Stimulated activated CD8-positive, alpha-beta memory T cell treated with anti-CD3 and anti-CD28 coated beads, Interleukin-4, amount 100 ng/mL, for 4 hours (primary cell): ENCODE measurements around the gene STK32A.
"Not testable (repeated sequence)": the region's sequence is repeated elsewhere in the genome, so short reads cannot be mapped to it uniquely, and the experiment has no call there.

Source experiments
- DNase-seq, 2 donors: peaks; one replicate each; pipeline ENCODE4 v3.0.0-alpha.2; 2020; ENCODE audit warnings: low read depth in 2 of 2, low spot score in 1 of 2

The STK32A gene

DNA sequence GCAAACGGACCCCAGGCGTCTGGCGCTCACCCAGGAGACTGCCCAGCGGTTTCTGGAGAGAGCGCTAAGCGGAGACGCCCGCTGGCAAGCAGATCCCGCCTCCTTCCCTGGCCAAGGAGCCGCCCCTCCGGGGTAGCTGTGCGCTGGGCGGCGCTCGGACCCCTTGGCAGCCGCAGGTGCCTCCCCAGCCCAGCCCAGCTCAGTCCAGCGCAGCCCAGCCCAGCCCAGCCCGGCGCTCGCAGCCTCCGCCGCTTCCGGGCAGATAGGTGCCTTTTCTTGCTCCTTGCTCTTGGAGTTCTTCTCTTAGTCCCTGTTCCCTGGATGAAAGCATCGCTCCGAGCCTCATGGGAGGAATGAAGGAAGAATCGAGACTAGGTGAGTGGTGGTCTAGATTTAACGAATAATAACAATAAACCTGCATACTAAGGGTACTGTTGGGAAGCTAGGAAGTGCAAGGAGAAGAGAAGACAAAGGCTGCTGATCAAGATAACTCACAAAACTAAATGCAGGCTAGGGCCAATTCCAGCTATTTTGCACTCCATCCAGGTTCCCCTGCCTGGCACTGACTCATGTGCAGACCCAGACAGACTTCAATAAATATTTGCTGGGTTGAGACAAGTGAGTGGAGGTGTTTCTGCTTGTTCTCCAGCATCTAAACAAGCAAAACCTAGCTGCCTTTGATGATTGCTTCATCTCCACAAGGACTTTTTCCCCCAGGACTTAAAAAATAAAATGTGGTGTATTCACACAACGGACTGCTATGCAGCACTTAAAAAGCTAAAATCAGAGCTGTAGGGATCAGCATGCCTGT is at the start of gene STK32A:
TSS of gene STK32A (plus strand) at position 202 of the 811 bp plus-strand sequence. CDS start 4,609 bp downstream, outside the sequence.
- DNase-seq, result no peak

DNA sequence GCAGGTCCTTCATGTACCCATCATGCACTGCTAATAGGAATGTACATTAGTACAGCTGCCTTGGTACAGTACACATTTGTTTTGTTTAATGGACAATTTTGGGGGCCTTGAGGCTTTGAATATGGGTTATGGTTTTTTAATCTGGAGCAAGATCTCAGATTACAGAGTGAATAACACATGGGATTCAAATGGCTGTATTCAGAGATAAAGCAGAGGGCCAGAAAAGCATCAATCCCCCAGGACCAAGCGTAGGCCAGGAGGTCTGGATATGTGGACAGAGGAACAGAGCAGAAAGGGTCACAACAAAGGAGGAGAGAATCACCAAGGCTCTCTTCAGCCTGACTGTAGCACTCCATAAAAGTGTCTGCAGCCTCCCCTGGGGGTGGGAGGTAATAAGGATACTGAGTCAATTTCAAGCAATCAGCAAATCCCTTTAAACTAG is 47.7 kb upstream of the STK32A start:
- DNase-seq, result no peak

DNA sequence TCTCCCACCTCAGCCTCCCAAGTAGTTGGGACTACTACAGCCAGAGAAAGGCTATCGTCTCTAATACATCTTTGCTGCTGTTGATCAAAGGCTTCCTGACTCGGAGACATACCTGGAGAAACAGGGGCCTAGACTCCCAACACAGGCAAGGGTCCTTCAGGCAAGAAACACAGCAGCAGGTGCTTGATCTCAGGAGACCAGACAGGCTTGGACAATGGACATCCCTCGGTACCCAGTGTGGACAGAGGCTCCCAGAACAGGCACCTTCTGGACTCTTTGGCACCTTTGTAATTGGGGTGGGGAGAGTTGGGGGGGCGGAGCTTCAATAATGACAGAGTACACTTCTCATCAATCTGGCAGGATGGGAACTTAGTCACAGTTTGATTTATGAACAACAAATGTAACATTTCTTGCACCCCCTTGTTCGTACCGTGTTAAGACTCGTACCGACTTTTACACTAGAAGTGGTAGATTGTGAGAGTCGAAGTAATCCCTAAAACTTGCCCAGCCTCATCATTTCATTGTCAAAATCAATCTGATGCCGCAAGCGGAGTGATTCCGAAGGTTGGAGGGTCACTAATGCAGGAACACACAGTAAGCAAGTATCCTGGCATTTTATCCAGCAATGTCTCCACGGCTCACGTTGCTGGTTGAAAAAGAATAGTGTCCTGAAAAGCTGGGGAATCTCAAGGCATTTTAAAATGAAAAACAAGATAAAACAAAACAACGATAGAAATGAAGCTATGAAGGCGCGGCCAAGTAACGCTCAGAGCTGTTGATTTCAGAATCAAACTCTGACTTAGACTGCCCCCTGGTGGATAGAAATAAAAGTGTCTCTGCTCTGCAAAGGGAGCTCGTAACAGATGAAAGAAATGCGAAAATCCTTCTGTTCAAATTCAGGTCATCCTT is 46.4 kb upstream of the STK32A start:
- DNase-seq, result peak in 1 of 2 donors; percentile 14

DNA sequence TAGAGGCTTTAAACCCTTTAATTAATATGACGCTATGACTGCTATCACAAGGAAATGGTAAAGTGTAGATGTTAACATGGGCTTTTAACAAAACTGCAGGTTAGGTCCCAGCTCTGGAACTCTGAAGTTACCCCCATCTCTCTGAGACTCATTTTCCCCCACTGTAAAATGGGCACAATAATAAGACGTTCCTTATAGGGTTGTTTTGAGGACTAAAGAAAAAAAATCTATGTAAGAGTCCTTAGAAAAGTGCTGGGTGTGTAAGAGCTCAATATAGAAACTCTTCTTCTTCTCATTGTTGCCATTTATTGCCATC is 45.8 kb upstream of the STK32A start:
- no peak for DNase-seq

DNA sequence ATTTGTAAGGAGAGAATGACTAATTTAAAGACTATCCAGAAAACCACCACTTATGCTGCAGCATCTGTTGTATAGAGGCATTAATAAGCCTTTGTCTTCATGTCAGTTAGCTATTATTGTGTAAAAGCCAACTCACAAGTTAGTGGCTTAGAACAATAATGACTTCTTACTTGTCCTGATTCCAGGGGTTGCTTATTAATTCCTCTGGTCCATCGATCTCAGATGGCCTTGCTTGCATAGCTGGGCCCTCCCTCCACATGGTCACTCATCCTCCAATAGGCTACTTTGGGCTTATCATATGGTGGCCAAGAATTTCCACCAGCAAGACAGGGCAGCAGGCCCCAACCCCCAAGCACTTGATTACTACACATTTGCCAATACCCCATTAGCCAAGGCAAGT is 44.5 kb upstream of the STK32A start:
- no peak for DNase-seq

DNA sequence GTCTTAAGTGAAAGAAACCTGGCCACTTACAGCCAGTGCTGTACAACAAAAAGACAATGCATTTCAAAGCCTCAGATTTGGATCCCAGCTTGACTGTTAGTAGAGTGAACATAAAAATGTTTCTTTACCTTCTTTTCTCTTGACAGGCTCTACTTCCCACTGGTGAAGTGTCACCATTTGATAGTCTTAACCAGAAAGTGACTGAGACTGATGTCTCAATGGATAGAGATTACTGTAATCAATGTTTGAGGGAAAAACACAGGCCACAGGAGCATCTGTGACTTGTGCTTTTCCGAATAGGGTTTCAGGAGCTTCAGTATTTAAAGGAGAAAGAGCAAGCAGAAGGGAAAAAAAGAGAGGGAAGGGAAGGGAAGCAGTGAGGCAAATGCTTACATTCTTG is 41.7 kb upstream of the STK32A start:
- no peak for DNase-seq

DNA sequence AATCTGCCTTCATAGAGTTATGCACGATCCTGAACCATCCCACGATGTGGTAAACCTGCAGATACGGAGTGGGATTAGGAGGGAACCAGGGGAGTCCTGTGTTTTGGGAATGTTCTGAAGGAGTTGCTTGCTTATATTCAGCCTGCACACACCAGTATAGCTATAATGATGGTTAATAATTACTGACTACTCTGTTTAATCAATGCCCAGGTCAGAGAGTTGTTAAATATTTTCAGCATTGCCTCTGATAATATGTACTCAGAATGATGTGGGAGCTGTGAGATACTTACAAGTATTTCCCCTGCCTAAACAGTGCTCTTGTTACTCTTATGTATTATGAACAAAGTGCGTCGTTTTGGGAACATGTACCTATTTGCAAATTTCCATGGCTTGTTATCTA is 34.8 kb upstream of the STK32A start:
- no peak for DNase-seq

DNA sequence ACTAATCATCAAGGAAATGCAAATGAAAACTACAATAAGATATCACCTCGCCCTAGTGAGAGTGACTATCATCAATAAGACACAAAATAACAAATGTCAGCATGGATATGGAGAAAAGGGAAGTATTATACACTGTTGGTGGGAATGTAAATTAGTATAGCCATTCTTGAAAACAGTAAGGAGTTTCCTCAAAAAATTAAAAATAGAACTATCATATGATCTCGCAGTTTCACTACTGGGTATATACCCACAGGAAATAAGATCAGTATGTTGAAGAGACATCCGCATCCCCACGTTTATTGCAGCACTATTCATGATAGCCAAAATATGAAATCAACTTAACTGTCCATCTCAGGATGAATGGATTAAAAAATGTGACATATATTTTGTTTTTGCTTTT is 31.6 kb upstream of the STK32A start:
- DNase-seq, result no peak

DNA sequence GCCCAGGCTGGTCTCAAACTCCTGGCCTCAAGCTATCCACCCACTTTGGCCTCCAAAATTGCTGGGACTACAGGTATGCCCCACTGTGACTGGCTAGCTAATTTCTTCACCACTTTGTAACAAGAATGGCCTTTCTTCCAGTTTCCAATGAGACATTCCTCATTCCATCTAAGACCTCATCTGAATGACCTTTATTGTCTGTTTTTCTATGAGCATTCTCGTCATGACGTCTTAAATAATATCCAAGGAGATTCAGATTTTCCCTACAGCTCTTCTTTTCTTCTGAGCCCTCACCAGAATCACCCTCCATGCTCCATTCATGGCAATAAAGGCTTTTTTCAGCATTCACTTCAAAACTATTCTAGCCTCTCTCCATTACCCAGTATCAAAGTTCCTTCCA is 30.2 kb upstream of the STK32A start:
- no peak for DNase-seq

DNA sequence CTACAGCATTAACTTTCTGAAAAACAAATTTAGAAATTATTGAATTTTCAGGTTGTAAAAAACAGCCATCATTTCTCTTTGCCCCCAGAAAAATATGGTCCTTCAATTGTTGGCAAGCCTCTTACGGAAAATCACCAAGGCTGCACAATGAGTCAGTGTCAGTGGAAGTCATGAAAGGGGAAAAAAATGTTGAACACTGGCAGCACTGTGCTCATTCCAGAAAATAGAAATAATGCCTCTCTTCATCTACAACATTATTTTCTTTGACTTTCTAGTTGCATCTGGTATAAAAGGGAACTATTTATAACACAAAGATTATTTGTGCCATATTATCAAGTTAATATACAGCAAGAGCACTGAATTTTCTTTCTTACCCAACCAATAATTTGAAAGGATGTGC is 26.7 kb upstream of the STK32A start:
- no peak for DNase-seq

DNA sequence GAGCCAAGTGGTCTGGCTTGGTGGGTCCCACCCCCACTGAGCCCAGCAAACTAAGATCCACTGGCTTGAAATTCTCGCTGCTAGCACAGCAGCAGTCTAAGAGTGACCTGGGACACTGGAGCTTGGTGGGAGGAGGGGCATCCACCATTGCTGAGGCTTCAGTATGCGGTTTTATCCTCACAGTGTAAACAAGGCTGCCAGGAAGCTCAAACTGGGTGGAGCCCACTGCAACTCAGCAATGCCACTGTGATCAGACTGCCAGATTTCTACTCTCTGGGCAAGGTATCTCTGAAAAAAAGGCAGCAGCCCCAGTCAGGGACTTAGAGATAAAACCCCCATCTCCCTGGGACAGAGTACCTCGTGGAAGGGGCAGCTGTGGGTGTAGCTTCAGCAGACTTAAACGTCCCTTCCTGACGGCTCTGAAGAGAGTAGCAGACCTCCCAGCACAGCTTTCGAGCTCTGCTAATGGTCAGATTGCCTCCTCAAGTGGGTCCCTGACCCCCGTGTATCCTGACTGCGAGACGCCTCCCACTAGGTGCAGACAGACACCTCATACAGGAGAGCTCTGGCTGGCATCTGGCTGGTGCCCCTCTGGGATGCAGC is 18.2 kb upstream of the STK32A start:
- DNase-seq, result no peak

DNA sequence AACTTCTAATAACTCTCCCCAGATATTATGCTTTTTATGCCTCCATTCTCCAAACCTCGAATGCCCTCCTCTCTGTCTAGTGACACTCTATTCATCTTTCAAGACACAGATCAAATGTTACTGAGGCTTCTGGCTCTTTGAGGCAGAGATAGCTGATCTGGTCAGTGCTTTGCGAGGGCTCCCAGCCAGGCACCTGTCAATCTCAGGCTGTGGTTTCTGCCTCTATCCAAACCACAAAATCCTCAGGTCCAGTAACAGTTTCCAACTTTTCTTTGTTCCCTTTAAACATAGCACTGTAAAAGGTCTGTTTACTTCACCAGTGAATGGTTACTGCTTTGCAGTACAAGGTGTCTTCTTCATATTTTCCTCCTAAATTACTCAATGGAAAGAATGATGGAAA is 11.5 kb upstream of the STK32A start:
- DNase-seq, result no peak

DNA sequence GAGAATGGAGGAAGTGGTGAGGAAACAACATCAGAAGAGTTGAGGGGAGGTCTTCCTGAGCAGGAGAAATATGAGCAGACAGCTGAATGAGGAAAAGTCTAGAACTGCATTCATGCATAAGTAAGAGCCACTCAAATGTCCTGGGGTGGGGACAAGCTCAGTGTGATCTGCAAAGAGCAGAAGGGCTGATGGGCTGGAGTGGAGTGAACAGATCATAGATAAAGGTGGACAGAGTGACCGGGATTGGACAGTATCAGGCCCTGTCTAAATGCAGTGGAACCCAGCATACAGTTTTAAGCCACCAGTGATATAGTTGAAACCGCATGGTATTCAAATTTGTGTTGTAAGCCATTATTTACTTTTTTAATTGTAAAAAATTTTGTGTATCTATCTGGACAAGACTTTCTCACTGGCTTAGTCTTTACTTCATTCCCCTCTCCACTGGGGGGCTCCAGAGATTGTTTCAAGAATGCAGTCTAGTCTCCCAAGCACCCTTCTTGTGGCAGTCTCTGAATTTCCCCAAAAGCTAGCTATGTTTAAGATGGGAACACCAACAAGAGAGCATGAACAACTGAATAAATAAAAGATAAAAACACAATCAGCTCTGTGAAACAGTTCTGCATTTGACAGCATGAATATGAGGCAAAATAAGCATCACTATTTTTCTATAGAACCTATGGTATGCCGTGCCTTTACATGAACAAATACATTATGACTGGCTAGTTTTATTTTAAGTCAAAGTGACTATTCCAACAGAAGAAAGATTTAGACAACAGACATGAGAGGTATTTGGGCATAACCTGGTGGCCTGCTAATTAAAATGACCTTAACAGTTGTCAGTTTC is 10.7 kb upstream of the STK32A start:
- no peak for DNase-seq

DNA sequence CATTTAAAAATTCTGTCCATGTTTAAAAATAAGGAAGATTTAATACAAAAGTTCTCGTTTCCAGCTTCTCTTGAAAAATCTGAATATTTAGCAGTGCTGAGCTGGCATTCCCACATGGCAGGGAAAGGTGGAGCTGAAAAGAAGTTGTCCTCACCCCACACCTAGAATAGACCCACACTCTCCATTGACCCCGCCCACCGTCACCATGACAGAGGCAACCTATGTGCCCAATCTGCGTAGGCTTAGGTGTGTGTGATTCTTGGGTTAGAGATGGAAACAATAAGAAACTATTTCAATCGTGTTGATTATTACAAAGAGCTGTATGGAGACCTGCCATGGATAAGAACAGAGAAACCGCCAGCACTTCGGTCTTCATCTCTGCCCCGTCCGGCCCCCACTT is 8.9 kb upstream of the STK32A start:
- DNase-seq, result no peak

DNA sequence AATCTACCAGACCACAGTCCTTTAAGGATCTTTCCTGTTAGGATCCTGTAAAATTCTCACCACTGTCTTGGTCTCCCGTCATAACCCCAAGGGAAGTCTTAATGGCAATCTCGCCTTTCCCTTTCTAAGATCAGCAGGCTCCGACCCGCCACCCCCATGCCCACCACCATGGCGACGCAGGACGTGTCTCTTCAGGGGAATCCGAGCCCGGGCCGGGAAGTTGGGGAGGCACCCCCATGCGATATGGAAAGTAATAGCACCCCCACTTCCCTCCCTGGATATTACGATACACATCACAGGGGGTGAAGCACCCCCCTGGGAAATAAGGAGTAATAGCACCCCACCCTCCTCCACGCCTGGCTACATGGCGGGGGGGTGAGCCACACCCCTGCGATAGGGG is 8.3 kb upstream of the STK32A start:
- no peak for DNase-seq

DNA sequence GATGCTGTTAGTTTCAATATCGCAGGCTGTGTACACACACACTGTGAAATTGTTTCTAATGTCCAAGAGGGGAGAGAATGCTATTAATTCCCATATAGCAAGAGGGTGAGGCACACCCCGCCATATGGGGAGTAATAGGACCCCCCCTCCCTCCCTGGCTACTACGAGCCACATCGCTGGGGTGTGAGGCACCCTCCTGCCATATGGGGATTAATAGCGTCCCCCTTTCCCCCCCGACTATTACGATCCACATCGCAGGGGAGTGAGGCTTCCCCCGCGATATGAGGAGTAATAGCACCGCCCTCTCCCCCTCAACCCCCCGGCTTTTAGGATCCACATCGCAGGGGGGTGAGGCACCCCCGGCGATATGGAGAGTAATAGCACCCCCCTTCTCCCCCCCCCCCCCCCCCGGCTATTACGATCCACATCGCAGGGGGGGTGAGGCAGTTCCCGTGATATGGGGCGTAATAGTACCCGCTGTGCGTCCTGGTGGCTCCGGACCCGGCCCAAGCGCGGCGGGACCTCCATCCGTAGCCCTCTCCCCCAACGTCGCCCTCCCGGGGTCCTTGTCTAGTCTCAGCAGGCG is 494 bp upstream of the STK32A start:
- DNase-seq, result no peak

DNA sequence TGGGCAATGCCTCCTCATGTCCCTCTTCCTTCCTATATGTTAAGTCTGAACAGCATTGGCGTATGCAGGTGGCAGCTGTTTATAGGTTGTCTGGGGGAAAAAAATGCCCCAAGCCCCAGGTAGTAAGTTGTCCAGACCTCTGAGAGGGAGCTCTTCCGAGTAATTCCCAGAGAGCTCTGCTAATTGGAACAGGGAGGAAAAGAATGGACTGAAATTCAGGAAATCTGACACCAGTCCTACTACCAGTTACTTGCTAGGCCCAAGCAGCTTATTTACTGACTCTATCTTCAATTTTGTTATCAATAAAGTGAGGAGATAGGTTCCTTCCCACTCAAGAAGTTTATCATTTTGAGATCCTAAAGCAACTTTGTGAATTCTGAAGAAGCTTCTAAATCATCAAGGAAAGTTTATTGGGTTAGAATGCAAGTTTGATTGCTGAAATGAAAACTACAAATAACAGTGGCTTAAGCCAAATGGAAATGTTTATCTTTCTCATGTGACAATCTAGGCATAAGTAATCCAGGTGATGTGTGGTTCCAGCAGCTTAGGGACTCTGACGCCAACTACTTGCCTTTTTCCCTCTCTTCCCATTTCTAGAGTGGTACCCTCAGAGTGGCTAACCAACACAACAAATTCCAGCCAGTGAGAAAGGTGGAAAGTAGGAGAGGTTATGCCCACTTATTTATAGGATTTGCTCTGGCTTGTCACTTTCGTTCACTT is 5.6 kb downstream of the STK32A start:
- no peak for DNase-seq

DNA sequence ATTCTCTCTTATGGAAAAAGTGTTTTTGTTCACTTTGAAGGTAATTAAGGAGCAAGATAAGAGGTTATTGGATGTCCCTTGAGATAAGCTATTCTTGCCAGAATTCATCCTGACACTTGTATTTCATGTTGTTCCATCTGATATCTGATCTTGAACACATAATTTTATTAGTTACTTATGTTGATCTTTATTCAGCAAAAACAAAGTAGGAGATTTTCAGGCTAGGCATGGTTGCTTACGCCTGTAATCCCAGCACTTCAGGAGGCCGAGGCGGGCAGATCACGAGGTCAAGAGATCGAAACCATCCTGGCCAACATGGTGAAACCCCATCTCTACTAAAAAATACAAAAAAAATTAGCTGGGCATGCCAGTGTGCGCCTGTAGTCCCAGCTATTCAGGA is 8.4 kb downstream of the STK32A start:
- not testable (repeated sequence) for DNase-seq

DNA sequence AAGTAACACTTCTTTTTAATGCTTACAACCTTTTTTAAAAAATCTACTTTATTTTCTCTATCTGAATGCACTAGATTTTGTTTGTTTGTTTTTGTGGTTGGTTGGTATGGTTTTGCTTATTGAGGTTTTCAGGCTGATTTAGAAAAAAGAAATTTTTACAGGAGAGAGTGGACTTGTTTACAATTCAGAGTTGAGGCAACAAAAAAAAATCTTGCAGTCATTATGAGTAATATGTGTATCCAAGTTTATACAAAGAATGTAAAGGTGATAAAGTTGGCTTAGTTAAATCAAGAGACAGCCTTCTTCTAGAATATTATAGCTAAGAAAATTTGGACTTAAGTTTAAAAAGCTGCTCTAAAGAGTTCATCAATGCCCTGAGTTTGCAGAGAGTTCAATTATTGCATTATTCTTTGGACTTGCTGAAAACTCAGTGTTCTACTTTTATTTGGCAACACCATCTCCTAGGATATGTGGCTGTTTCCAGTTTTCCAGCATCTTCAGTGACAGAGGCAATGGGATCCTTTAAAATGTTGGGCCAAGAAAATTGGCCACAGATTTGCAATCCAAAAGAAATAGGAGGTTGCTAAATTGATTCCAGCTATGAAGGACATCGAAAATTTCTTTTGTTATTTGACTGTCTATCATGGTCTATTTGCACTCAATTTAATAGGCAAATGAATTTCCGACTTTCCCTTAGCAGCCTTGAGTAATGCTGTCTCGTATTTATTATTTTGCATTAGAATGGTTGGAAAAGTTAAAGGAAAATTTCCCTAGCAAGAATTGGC is 10.7 kb downstream of the STK32A start:
- no peak for DNase-seq
